Stimulated activated CD4-positive, alpha-beta T cell treated with anti-CD3 and anti-CD28 coated beads, Interleukin-4, amount 100 ng/mL, for 4 hours (primary cell): ENCODE data around the gene CREBRF.
"Not testable (repeated sequence)": the region's sequence is repeated elsewhere in the genome, so short reads cannot be mapped to it uniquely, and the experiment has no call there.

ENCODE experiments used
- DNase-seq, 2 experiments: peaks; one replicate each; pipeline ENCODE4 v3.0.0-alpha.2; 2020

CREBRF gene

GRCh38 chr5:173035904-173036707 lies 20.0 kb upstream of the CREBRF start:
- peak in 1 of 2 experiments; percentile 20 for DNase-seq

DNA sequence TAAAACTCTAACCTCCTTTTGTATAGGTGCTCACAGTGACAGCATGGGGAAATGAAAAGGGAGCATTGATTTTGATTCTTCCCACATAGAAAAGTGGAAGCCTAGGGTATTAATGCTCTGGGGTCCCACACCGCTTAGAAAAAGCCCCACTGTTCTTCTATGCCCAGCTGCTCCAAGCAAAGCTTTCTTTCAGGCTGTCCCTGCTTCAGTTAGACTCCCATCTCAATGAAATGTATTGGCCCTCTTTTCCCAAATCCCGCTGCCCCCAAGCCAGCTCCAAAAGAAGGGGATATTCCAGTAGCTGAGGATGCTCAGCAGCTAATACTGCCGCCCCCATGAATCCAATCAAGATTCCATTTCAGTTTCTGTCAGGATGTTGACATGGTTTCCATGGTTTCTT lies 17.0 kb upstream of the CREBRF start:
- DNase-seq = no peak

- DNase-seq = no peak
Measured at GRCh38 chr5:173039964-173040363, 16.2 kb upstream of the CREBRF start.

DNA sequence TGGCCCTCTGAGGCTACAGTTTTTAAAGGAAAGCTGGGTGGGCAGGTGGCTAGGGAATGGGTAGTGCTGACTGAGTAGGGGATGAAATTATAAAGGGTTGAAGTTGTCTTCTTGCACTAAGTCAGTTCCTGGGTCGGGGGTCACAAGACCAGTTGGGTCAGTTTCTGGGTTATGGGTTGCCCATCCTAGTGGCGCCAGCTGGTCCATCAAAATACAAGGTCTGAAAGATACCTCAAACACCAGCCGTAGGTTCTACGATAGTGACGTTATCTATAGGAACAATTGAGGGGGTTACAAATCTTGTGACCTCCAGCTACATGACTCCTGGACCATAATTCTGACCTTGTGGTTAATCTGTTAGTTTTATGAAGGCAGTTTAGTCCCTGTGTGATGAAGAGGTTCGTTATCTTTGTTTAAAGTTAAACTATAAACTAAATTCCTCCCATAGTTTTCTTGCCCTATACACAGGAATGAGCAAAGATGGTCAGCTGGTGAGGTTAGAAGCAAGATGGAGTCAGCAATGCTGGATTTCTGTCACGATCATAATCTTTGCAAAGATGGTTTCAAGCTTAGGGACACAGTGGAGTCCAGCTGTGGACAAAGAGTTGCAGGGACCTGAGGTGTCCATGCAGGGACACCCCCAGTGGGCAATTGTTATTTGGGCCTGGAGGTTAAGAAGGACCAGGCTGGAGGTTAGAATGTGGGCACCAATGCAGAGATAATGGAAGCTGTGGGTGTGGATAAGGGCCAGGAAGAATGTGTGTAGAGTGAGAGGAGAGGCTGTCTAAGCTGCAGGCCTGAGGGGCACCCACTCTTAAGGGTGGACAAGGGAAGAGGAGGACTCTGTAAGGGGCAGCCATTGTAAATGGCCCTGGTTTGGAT lies 14.0 kb upstream of the CREBRF start:
- DNase-seq = no peak

DNA sequence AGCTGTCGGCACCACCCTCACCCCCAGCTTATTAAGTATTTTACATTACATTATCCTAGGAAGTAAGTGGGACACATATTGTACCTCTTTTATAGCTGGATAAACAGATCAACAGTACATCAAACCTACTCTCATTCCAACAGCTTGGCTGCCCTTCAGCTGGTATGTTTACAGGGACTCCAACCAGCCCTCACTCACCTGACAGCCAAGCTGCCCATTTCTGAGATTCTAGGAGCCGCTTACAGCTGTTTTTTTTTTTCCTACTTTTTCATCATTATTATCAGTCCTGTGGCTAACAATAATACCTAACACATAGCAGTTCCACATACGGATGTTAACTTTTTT lies 13.4 kb upstream of the CREBRF start:
- no peak for DNase-seq

DNA sequence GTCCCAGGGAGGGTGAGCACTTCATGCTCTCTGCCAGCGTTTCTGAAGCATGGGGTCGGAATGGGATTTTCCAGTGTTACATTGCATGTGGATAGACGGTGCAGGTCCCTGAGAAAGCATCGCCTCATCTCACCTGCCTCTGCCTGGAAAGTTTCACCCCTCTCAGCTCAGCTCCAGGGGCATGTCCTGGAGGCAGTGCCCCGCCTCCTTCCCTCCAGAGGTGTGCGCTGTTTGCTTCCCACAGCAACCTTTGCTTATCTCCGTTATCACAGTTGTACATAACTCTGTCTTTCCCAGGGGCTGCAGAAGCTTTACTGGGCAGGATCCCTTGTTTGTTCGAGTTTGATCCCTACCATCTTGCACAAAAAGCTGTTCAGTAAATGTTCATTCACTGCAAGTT lies 10.7 kb upstream of the CREBRF start:
- no peak for DNase-seq

- not testable (repeated sequence) for DNase-seq
Measured at GRCh38 chr5:173047096-173047837, 8.9 kb upstream of the CREBRF start.

- no peak for DNase-seq
Measured at GRCh38 chr5:173047838-173048105, 8.4 kb upstream of the CREBRF start.

DNA sequence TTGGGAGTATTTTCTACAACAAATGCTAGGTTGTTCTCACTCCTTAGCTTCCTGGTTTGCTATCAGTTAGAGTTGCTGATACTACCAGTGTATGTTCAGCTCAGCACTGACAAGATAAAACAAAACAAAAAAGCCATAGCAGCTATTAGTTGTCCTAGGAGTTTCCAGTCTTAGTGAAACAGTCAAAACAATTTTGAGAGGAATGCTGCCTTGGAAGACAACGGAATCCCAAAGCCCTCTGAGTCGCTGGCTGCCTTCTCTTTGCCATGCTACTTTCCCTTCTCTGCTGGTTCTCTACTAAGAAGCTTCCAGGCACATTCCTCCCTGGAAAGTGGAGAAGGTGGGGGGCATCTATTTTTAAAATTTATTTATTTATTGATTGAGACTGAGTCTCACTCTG lies 5.4 kb upstream of the CREBRF start:
- no peak for DNase-seq

- no peak for DNase-seq
Measured at GRCh38 chr5:173051746-173052145, 4.4 kb upstream of the CREBRF start.

DNA sequence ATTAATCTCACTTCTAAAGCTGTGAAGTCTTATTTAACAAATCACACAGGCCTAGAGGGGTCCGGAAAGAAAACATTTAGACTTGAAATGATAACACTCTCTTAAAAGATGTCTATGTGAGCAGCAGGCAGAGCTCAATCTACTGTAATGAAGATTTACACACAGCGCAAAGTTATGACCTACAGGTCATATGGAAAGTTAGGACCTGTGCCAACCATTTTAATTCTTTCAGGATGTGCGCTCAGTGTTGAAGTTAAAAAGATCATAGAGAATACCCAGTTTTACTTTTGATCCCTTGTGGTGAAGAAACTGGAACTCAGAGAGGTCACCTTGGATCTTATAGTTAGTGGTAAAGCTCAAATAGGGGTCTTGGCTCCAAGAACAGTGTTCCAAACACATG lies 3.1 kb upstream of the CREBRF start:
- DNase-seq = no peak

GRCh38 chr5:173055042-173055721 lies 970 bp upstream of the CREBRF start:
- no peak for DNase-seq

DNA sequence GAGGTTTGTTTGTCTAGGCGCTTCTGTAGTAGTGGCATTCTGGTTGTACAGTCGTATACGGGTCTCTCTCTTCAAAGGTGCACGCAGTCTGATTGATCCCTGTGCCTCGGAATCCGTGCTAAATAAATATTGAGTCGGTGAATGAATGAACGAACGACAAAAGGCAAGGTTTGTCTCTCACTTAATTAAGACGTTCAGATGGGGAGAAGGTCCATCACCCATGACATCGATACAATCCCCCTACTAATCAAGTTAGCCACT lies 500 bp upstream of the CREBRF start:
- no peak for DNase-seq

DNA sequence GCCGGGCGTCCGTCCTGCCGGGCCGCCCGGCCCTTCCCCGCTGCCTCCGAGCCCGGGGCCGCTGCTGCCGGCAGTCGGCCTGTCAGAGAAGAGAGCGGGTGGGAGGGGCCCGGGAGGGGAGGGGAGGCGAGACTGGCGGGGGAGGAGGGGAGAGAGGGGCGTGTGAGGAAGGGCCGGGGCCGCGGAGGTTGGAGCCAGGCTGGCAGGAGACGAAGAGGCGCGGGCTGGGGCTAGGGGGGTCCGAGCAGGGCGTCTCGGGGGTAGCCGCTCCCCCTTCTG lies 570 bp downstream of the CREBRF start:
- DNase-seq = peak in 1 of 2 experiments; percentile 81

- peak; percentile 98 for DNase-seq
Measured at GRCh38 chr5:173057062-173057924, 1.1 kb downstream of the CREBRF start.

DNA sequence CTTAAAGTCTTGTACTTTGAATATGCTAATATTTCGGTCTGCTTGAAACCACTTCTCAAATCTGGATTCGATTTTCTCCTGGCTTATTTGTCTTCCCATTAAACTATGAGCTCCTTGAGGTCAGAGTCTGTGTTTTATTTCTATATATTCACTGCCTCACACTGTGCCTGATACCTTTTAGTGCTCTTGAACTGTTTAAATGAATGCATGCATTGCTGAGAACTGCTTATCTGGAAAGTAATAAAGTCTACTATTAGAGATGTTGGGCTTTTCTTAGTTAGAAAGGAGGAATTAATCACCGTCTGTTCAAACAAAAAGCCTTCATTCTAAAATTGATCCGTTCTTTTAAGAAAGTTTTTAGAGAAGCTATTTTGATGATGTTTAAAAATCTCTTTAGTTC lies 6.0 kb downstream of the CREBRF start:
- no peak for DNase-seq

GRCh38 chr5:173065155-173065554 lies 9.0 kb downstream of the CREBRF start:
- DNase-seq = no peak

GRCh38 chr5:173069671-173070070 lies 13.5 kb downstream of the CREBRF start:
- no peak for DNase-seq

DNA sequence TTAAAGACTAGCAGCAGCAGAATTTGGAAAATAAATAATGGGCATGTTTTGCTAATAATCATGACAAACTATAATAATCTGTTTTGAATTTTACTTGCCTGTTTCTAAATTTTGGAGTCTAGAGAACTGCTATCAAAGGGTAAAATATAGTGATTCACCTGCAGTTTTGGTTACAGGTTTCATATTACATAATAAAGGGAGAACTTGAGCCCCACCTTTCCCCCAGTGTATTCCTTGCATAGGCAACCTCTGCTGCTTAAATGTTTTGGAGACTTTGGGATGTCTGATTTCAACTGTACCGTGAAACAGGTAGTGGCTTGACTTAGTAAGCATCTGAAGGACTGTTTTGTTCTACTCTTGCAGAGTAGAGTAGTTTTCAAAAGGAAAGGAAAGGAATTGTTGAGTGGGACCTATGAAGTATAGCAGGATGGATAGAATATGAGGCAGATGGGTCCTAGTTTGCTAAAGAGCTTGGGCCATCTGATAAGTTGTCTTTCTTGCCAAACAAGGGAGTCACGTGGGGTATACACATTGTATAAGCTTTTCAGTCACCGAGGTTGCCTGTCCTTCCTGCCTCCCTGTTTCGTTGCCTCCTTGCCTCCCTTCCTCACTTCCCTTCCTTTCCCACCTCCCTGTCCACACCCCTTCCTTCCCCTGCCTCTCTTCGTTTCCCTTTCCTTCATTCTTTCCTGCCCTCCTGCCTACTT lies 19.1 kb downstream of the CREBRF start:
- DNase-seq = no peak

DNA sequence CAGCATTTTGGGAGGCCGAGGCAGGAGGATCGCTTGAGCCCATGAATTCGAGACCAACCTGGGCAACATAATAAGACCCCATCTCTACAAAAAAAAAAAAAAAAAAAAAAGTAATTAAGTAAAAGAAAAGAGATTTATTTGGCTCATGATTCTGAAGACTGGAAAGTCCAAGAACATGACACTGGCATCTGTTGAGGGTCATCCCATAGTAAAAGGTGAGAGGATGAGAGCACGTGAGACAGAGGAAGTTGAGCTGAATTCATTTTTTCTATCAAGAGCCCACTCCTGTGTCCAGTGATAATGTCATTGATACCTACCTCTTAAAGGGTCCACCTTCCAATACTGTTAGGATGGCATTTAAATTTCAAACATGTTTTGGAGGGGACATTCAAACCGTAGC lies 19.8 kb downstream of the CREBRF start:
- no peak for DNase-seq

GRCh38 chr5:173076471-173076870 lies 20.3 kb downstream of the CREBRF start:
- not testable (repeated sequence) for DNase-seq

GRCh38 chr5:173078878-173079277 lies 22.7 kb downstream of the CREBRF start:
- DNase-seq = no peak
